ENCODE data around the gene EML1. TPM values are rescaled to one million over a fixed set of nuclear protein-coding genes. Genes with fewer than 3 reads are reported as not detected.

EML1 gene
- total RNA-seq, 1 donor from 2014 or later, result 42.9 TPM

GRCh38 chr14:99910337-99911309 lies 117.4 kb downstream of the EML1 start:
- intact Hi-C loops (cut with micrococcal nuclease), result no loop called here
- ATAC-seq (no peak), DNase-seq (no peak)

- no peak for DNase-seq
- intact Hi-C loops (cut with micrococcal nuclease), result no loop called here
Observed at GRCh38 chr14:99915305-99916090, 122.3 kb downstream of the EML1 start.

GRCh38 chr14:99916091-99916383 lies 122.8 kb downstream of the EML1 start:
- intact Hi-C loops (cut with micrococcal nuclease), result no loop called here
- ATAC-seq, result no peak
- no peak for DNase-seq

More at GRCh38 chr14:99915305-99916090, 122.3 kb downstream of the EML1 start:
- no peak for ATAC-seq

- ATAC-seq, result no peak
- intact Hi-C loops (cut with micrococcal nuclease), result no loop called here
- DNase-seq, result no peak
Observed at GRCh38 chr14:99918781-99919180, 125.6 kb downstream of the EML1 start.

- intact Hi-C loops (cut with micrococcal nuclease), result no loop called here
- ATAC-seq, result no peak
- DNase-seq, result no peak
Observed at GRCh38 chr14:99921425-99921824, 128.2 kb downstream of the EML1 start.

GRCh38 chr14:99924379-99924778 lies 131.2 kb downstream of the EML1 start:
- intact Hi-C loops (cut with micrococcal nuclease), result no loop called here
- DNase-seq (no peak), ATAC-seq (no peak)

- intact Hi-C loops (cut with micrococcal nuclease), result no loop called here
- no peak for ATAC-seq
- no peak for DNase-seq
Observed at GRCh38 chr14:99925471-99925870, 132.3 kb downstream of the EML1 start.

- peak; percentile 32 for ATAC-seq
- intact Hi-C loops (cut with micrococcal nuclease), result no loop called here
Observed at GRCh38 chr14:99928963-99929362, 135.8 kb downstream of the EML1 start.

GRCh38 chr14:99929601-99930000 lies 136.4 kb downstream of the EML1 start:
- intact Hi-C loops (cut with micrococcal nuclease), result no loop called here
- no peak for DNase-seq
- no peak for ATAC-seq

More at GRCh38 chr14:99928963-99929362, 135.8 kb downstream of the EML1 start:
- DNase-seq, result no peak

GRCh38 chr14:99930420-99931274 lies 137.4 kb downstream of the EML1 start:
- ATAC-seq, result no peak
- intact Hi-C loops (cut with micrococcal nuclease), result no loop called here
- DNase-seq, result no peak

- ATAC-seq (no peak), DNase-seq (no peak)
- intact Hi-C loops (cut with micrococcal nuclease), result no loop called here
Observed at GRCh38 chr14:99931308-99931707, 138.1 kb downstream of the EML1 start.

GRCh38 chr14:99936056-99936455 lies 142.8 kb downstream of the EML1 start:
- DNase-seq (no peak), ATAC-seq (no peak)
- intact Hi-C loops (cut with micrococcal nuclease), result no loop called here

- intact Hi-C loops (cut with micrococcal nuclease), result no loop called here
- ATAC-seq (no peak), DNase-seq (no peak)
Observed at GRCh38 chr14:99936738-99937474, 143.7 kb downstream of the EML1 start.

GRCh38 chr14:99937475-99938244 lies 144.4 kb downstream of the EML1 start:
- intact Hi-C loops (cut with micrococcal nuclease), result no loop called here
- ATAC-seq (no peak), DNase-seq (no peak)

- intact Hi-C loops (cut with micrococcal nuclease), result no loop called here
- no peak for DNase-seq
Observed at GRCh38 chr14:99938376-99938775, 145.2 kb downstream of the EML1 start.

GRCh38 chr14:99938896-99939295 lies 145.7 kb downstream of the EML1 start:
- DNase-seq (no peak), ATAC-seq (no peak)
- intact Hi-C loops (cut with micrococcal nuclease), result no loop called here

More at GRCh38 chr14:99938376-99938775, 145.2 kb downstream of the EML1 start:
- no peak for ATAC-seq

- intact Hi-C loops (cut with micrococcal nuclease), result no loop called here
- no peak for ATAC-seq
- no peak for DNase-seq
Observed at GRCh38 chr14:99939421-99939820, 146.2 kb downstream of the EML1 start.

GRCh38 chr14:99940064-99940463 lies 146.9 kb downstream of the EML1 start:
- intact Hi-C loops (cut with micrococcal nuclease), result no loop called here
- ATAC-seq, result no peak

More at GRCh38 chr14:99940064-99940463, 146.9 kb downstream of the EML1 start:
- DNase-seq, result no peak

Measured in left ventricle myocardium superior (tissue), 1 donor.